Measurements from ENCODE around the gene ADGRG3. TPM values are rescaled to one million over a fixed set of nuclear protein-coding genes. Genes with fewer than 3 reads are reported as not detected.

The ADGRG3 gene
- total RNA-seq, 1 donor from 2014 or later = not detected

GRCh38 chr16:57640185-57640584 is 27.9 kb upstream of the ADGRG3 start:
- DNase-seq (ENCODE audit: low read depth) (no peak), FAIRE-seq (no peak)
- Histone ChIP-seq H3K4me1 (ENCODE audit: insufficient read depth, low read length) (peaks cover 11% of the 10 kb centered on the region), H2AFZ (ENCODE audit: low read depth, low read length) (no peak overlapping the region), H3K27ac (ENCODE audit: low read depth, low read length) (no peak overlapping the region), H3K79me2 (ENCODE audit: insufficient read depth, low read length) (no peaks in the 10 kb centered on the region), H3K27me3 (ENCODE audit: insufficient read depth, low read length) (peaks cover 4% of the 10 kb centered on the region), H3K9ac (ENCODE audit: low read length) (no peak overlapping the region), H3K4me2 (ENCODE audit: low read length) (no peak overlapping the region), H3K36me3 (ENCODE audit: insufficient read depth, low read length) (no peaks in the 10 kb centered on the region), H4K20me1 (ENCODE audit: insufficient read depth, low read length) (no peaks in the 10 kb centered on the region), H3K9me3 (ENCODE audit: insufficient read depth, low read depth, low read length) (no peaks in the 10 kb centered on the region), H3K4me3 (ENCODE audit: insufficient read depth, low read depth, low read length) (no peak overlapping the region)
- H3K4me1 Mint-ChIP-seq (ENCODE audit: low read depth, unreplicated experiment) = peaks cover 27% of the 10 kb centered on the region
- TF ChIP-seq CTCF (IDR thresholded peaks at IDR 0.05; ENCODE audit: insufficient read depth, low read depth, low read length) (no peak), EZH2 (IDR thresholded peaks at IDR 0.05; ENCODE audit: insufficient read depth, low read length) (no peak)
- H3K27ac Mint-ChIP-seq (ENCODE audit: unreplicated experiment) = no peak overlapping the region
- H3K27me3 Mint-ChIP-seq (ENCODE audit: low read depth, unreplicated experiment) = peaks cover 34% of the 10 kb centered on the region
- H3K9me3 Mint-ChIP-seq (ENCODE audit: unreplicated experiment) = no peaks in the 10 kb centered on the region
- H3K4me3 Mint-ChIP-seq (ENCODE audit: unreplicated experiment) = no peak overlapping the region
- H3K36me3 Mint-ChIP-seq (ENCODE audit: low read depth, unreplicated experiment) = no peaks in the 10 kb centered on the region

DNA sequence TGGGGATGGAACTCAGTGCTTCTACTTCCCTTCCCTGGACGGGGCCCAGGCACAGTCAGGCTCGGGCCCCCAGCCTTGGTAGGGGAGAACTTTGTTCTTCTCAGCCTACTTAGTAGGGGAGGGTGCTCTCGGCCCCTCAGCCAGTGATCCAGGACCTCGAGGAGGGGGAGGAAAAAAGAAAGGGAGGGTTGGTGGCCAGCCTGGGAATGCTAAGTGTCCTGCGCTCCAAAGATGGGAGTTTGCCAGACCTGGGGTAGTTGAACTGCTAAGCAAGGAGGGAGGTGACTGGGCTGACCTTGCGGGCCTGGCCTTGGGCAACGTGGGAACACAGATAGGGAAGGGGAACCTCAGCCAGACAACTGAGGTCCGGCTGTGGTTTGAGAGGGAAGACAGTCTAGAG is 27.5 kb upstream of the ADGRG3 start:
- peaks cover 28% of the 10 kb centered on the region for H3K4me1 Mint-ChIP-seq (ENCODE audit: low read depth, unreplicated experiment)
- no peak overlapping the region for H3K4me3 Mint-ChIP-seq (ENCODE audit: unreplicated experiment)
- no peak overlapping the region for H3K27ac Mint-ChIP-seq (ENCODE audit: unreplicated experiment)
- H3K36me3 Mint-ChIP-seq (ENCODE audit: low read depth, unreplicated experiment) = no peaks in the 10 kb centered on the region
- H3K9me3 ChIP-seq (ENCODE audit: insufficient read depth, low read depth, low read length) = no peaks in the 10 kb centered on the region
- no peak overlapping the region for H3K4me2 ChIP-seq (ENCODE audit: low read length)
- no peak overlapping the region for H3K27ac ChIP-seq (ENCODE audit: low read depth, low read length)
- no peaks in the 10 kb centered on the region for H4K20me1 ChIP-seq (ENCODE audit: insufficient read depth, low read length)
- peaks cover 4% of the 10 kb centered on the region for H3K27me3 ChIP-seq (ENCODE audit: insufficient read depth, low read length)
- no peak overlapping the region for H3K9ac ChIP-seq (ENCODE audit: low read length)
- no peak for TF ChIP-seq CTCF (IDR thresholded peaks at IDR 0.05; ENCODE audit: insufficient read depth, low read depth, low read length)
- TF ChIP-seq EZH2 (IDR thresholded peaks at IDR 0.05; ENCODE audit: insufficient read depth, low read length) = no peak
- H3K79me2 ChIP-seq (ENCODE audit: insufficient read depth, low read length) = no peaks in the 10 kb centered on the region
- DNase-seq (ENCODE audit: low read depth) (no peak), FAIRE-seq (no peak)
- no peaks in the 10 kb centered on the region for H3K36me3 ChIP-seq (ENCODE audit: insufficient read depth, low read length)
- H3K27me3 Mint-ChIP-seq (ENCODE audit: low read depth, unreplicated experiment) = peaks cover 34% of the 10 kb centered on the region
- no peak overlapping the region for H3K4me3 ChIP-seq (ENCODE audit: insufficient read depth, low read depth, low read length)
- H3K9me3 Mint-ChIP-seq (ENCODE audit: unreplicated experiment) = no peaks in the 10 kb centered on the region
- peaks cover 15% of the 10 kb centered on the region for H3K4me1 ChIP-seq (ENCODE audit: insufficient read depth, low read length)
- H2AFZ ChIP-seq (ENCODE audit: low read depth, low read length) = no peak overlapping the region

DNA sequence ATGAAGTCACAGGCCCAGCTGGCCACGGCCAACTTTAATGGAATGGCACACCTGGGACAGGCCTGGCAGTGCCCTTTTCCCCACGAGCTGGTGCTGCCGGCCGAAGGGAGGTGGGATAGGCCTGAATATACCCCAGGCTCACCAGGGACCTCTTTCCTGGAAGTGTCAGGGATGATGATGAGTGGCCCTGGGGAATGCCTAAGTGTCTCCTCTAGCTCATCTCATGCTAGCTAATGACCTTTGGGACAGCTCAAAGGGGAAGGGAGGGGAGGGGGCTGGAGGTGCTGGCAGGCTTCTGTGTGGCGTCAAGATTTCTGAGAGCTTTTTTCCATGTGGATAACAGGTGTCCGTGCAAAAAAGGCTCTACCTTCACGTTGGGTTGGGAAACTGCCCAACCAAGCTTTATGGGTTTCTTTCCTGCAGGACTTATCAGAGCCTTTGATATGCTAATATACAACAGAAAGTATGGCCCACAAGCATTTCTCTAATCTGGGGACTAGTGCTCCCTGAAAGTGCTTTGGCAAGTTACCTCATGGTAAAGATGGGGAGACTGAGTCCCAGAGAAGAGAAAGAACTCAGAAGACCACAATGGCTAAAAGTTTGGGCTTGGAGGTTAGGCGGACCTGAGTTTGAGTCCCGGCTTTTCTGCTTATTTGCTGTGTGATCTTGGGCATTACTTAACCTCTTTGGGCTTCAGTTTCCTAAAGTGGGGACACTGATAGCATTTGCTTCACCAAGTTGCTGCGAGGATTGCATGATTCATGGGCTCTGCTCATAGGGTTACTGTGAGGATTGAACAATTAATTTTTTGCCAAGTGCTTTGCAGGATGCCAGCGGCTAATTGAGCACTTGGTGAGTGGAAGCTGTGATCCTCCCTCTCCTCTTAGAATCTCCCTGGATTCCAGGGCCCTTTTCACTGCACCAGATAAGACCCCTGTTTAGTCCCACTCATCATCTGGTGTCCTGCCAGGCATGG is 25.7 kb upstream of the ADGRG3 start:
- H3K9ac ChIP-seq (ENCODE audit: low read length) = no peak overlapping the region
- DNase-seq (ENCODE audit: low read depth) (no peak), FAIRE-seq (no peak)
- Mint-ChIP-seq H3K9me3 (ENCODE audit: unreplicated experiment) (no peaks in the 10 kb centered on the region), H3K27ac (ENCODE audit: unreplicated experiment) (no peak overlapping the region), H3K27me3 (ENCODE audit: low read depth, unreplicated experiment) (peaks cover 30% of the 10 kb centered on the region), H3K4me3 (ENCODE audit: unreplicated experiment) (no peak overlapping the region), H3K36me3 (ENCODE audit: low read depth, unreplicated experiment) (no peaks in the 10 kb centered on the region), H3K4me1 (ENCODE audit: low read depth, unreplicated experiment) (peaks cover 21% of the 10 kb centered on the region)
- no peaks in the 10 kb centered on the region for H3K36me3 ChIP-seq (ENCODE audit: insufficient read depth, low read length)
- no peaks in the 10 kb centered on the region for H3K79me2 ChIP-seq (ENCODE audit: insufficient read depth, low read length)
- TF ChIP-seq EZH2 (IDR thresholded peaks at IDR 0.05; ENCODE audit: insufficient read depth, low read length) (no peak), CTCF (IDR thresholded peaks at IDR 0.05; ENCODE audit: insufficient read depth, low read depth, low read length) (no peak)
- no peak overlapping the region for H3K4me2 ChIP-seq (ENCODE audit: low read length)
- peaks cover 29% of the 10 kb centered on the region for H3K4me1 ChIP-seq (ENCODE audit: insufficient read depth, low read length)
- no peaks in the 10 kb centered on the region for H3K27me3 ChIP-seq (ENCODE audit: insufficient read depth, low read length)
- no peak overlapping the region for H2AFZ ChIP-seq (ENCODE audit: low read depth, low read length)
- H3K4me3 ChIP-seq (ENCODE audit: insufficient read depth, low read depth, low read length) = no peak overlapping the region
- no peaks in the 10 kb centered on the region for H4K20me1 ChIP-seq (ENCODE audit: insufficient read depth, low read length)
- H3K9me3 ChIP-seq (ENCODE audit: insufficient read depth, low read depth, low read length) = no peaks in the 10 kb centered on the region
- H3K27ac ChIP-seq (ENCODE audit: low read depth, low read length) = no peak overlapping the region
